Stomach (tissue), 4 donors: Measurements from ENCODE around the gene MESP2.

ENCODE experiments used
- EP300 ChIP-seq: sonication (generic); formaldehyde crosslinking; IDR thresholded peaks from one replicate; pipeline ENCODE4 v1.6.1; 2017; ENCODE audit warnings: antibody characterized with exemption
- POLR2A ChIP-seq, 4 donors: fragments of 450-650 bp; IDR thresholded peaks; one replicate each; pipeline ENCODE4 v1.6.1; 2016; ENCODE audit warnings: antibody characterized with exemption in 4 of 4, control low read depth in 2 of 4, mild to moderate bottlenecking in 1 of 4, moderate library complexity in 1 of 4

DNA sequence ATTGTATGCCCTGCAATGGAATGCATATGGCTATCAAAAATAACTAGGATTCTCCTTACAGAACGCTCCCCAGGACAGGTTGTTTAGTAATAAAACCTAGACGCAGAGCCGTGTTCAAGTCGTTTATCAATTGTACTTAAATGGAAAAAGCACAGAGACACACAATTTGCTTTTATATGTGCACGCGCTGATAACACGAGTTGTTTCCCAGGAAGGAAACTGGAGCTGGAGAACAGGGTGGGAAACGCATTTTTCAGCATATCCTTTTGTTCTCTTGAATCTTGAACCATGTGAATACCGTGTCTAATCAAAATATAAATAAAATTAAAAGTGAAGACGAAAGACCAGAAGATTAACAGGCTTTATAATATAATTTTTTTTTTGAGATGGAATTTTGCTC is 42.2 kb downstream of the MESP2 start:
- TF ChIP-seq EP300 (no peak), POLR2A (IDR thresholded peaks at IDR 0.05) (no peak)
